ENCODE results near the gene JAZF1. TPM values are rescaled to one million over a fixed set of nuclear protein-coding genes. Genes with fewer than 3 reads are reported as not detected.

Gene JAZF1
- total RNA-seq, 1 experiment from 2014 or later, result 3.4 TPM

- H3K4me3 ChIP-seq (replicated peaks in 1 of 2; ENCODE audit: low read depth in 1 of 2, low read length in 2 of 2), result no peak overlapping the region
- no peak overlapping the region for H2AFZ ChIP-seq (ENCODE audit: low read depth, low read length, poor library complexity, severe bottlenecking)
- ATAC-seq (no peak), DNase-seq (ENCODE audit: low read depth, low spot score) (no peak)
- no peaks in the 10 kb centered on the region for H3K79me2 ChIP-seq (ENCODE audit: insufficient read depth, low read length)
- RAD21 ChIA-PET (ENCODE audit: low non-redundant PET in 1 of 2, low total read pairs in 2 of 2, uncharacterized antibody in 2 of 2, unreplicated experiment in 2 of 2), result no interaction called here
- no peak overlapping the region for H3K9ac ChIP-seq (ENCODE audit: low read length)
- H3K27ac ChIP-seq (ENCODE audit: low read depth, low read length), result no peak overlapping the region
- no peaks in the 10 kb centered on the region for H3K9me2 ChIP-seq (ENCODE audit: insufficient read depth)
- H3K27me3 ChIP-seq (ENCODE audit: insufficient read depth, low read length), result no peaks in the 10 kb centered on the region
- no peak for TF ChIP-seq SRF (IDR thresholded peaks at IDR 0.05; ENCODE audit: low read depth)
- no peaks in the 10 kb centered on the region for H3K36me3 ChIP-seq (ENCODE audit: control insufficient read depth in 1 of 2, insufficient read depth in 2 of 2, low read length in 2 of 2)
- POLR2A ChIA-PET, result no interaction called here
- CTCF ChIA-PET, result interaction anchor here (1.3 kb wide), 1 partner anchor 12 kb away, joined by 3 read pairs; no protein-coding TSS in a partner anchor
- H4K20me1 ChIP-seq (ENCODE audit: insufficient read depth), result no peaks in the 10 kb centered on the region
- no peaks in the 10 kb centered on the region for H3K4me1 ChIP-seq (ENCODE audit: control insufficient read depth in 1 of 2, insufficient read depth in 2 of 2, low read length in 2 of 2)
- no peak overlapping the region for H3K4me2 ChIP-seq (ENCODE audit: low read length)
- intact Hi-C loops (cut with micrococcal nuclease), result no loop called here
- BruUV-seq (replicated peaks), result no TSS peak
- no peaks in the 10 kb centered on the region for H3K9me3 ChIP-seq (ENCODE audit: control insufficient read depth in 1 of 2, insufficient read depth in 1 of 2, low read depth in 1 of 2, low read length in 2 of 2)
These were observed 98.5 kb downstream of the JAZF1 start for GRCh38 chr7:28082071-28082470.

- Histone ChIP-seq H3K36me3 (ENCODE audit: control insufficient read depth in 1 of 2, insufficient read depth in 2 of 2, low read length in 2 of 2) (no peaks in the 10 kb centered on the region), H3K9me3 (ENCODE audit: control insufficient read depth in 1 of 2, insufficient read depth in 1 of 2, low read depth in 1 of 2, low read length in 2 of 2) (no peaks in the 10 kb centered on the region), H3K9me2 (ENCODE audit: insufficient read depth) (no peaks in the 10 kb centered on the region), H3K27ac (ENCODE audit: low read depth, low read length) (no peak overlapping the region), H4K20me1 (ENCODE audit: insufficient read depth) (no peaks in the 10 kb centered on the region), H3K4me2 (ENCODE audit: low read length) (no peak overlapping the region), H3K79me2 (ENCODE audit: insufficient read depth, low read length) (no peaks in the 10 kb centered on the region), H3K4me1 (ENCODE audit: control insufficient read depth in 1 of 2, insufficient read depth in 2 of 2, low read length in 2 of 2) (no peaks in the 10 kb centered on the region), H3K9ac (ENCODE audit: low read length) (no peak overlapping the region), H2AFZ (ENCODE audit: low read depth, low read length, poor library complexity, severe bottlenecking) (no peak overlapping the region), H3K27me3 (ENCODE audit: insufficient read depth, low read length) (no peaks in the 10 kb centered on the region), H3K4me3 (replicated peaks in 1 of 2; ENCODE audit: low read depth in 1 of 2, low read length in 2 of 2) (no peak overlapping the region)
- intact Hi-C loops (cut with micrococcal nuclease), result no loop called here
- CTCF ChIA-PET, result interaction anchor here (2.9 kb wide), 1 partner anchor 13 kb away, joined by 18 read pairs; no protein-coding TSS in a partner anchor
- RAD21 ChIA-PET (ENCODE audit: low non-redundant PET in 1 of 2, low total read pairs in 2 of 2, uncharacterized antibody in 2 of 2, unreplicated experiment in 2 of 2), result no interaction called here
- TF ChIP-seq MAX (IDR thresholded peaks at IDR 0.05) (no peak), CBX3 (IDR thresholded peaks at IDR 0.05; ENCODE audit: low read depth) (no peak), TCF7L2 (IDR thresholded peaks at IDR 0.05; ENCODE audit: borderline replicate concordance, extremely low read depth, insufficient read depth, insufficient read length) (no peak), REST (IDR thresholded peaks at IDR 0.05; ENCODE audit: low read depth) (no peak), ELF1 (IDR thresholded peaks at IDR 0.05; ENCODE audit: borderline replicate concordance, low read depth) (no peak), ZBTB33 (IDR thresholded peaks at IDR 0.05; ENCODE audit: extremely low read depth, insufficient replicate concordance, low read length) (no peak), SRF (IDR thresholded peaks at IDR 0.05; ENCODE audit: low read depth) (no peak), CEBPB (IDR thresholded peaks at IDR 0.05; ENCODE audit: low read depth) (no peak), EZH2 (IDR thresholded peaks at IDR 0.05) (no peak), ATF3 (IDR thresholded peaks at IDR 0.05) (no peak)
- POLR2A ChIA-PET, result no interaction called here
- BruUV-seq (replicated peaks), result no TSS peak
- DNase-seq (ENCODE audit: low read depth, low spot score), result no peak
- ATAC-seq, result no peak
These were observed 99.6 kb downstream of the JAZF1 start for GRCh38 chr7:28081016-28081415.
